NCI-H69 (cell line): ENCODE results near the gene FRMD5.
A peak's percentile ranks its signal among the peaks of the same experiment; 100 is the strongest.
"Not testable (repeated sequence)": the region's sequence is repeated elsewhere in the genome, so short reads cannot be mapped to it uniquely, and the experiment has no call there.

Experiments used
- DNase-seq: peaks from one replicate; lab custom pipeline; 2025; lab: John Stamatoyannopoulos, UW

FRMD5 gene

GRCh38 chr15:43830691-43831275 is 364.3 kb downstream of the FRMD5 start:
- DNase-seq = not testable (repeated sequence)

GRCh38 chr15:43829951-43830540 is 365.0 kb downstream of the FRMD5 start:
- DNase-seq = not testable (repeated sequence)

GRCh38 chr15:43828061-43828657 is 366.9 kb downstream of the FRMD5 start:
- peak; percentile 52 for DNase-seq

GRCh38 chr15:43826508-43827341 is 368.3 kb downstream of the FRMD5 start, which contains the start of gene WDR76:
WDR76 (plus strand) TSS chr15:43827002; CDS start chr15:43827033, 31 bp downstream.
- DNase-seq = peak; percentile 98

- no peak for DNase-seq
Measured at GRCh38 chr15:43826029-43826507, 369.0 kb downstream of the FRMD5 start.

GRCh38 chr15:43825305-43825704 is 369.8 kb downstream of the FRMD5 start:
- not testable (repeated sequence) for DNase-seq

GRCh38 chr15:43824302-43825246 is 370.5 kb downstream of the FRMD5 start, which contains the start of gene MFAP1:
MFAP1 (minus strand) TSS chr15:43824690; CDS start chr15:43824569, 121 bp downstream.
- DNase-seq = peak; percentile 99

- no peak for DNase-seq
Measured at GRCh38 chr15:43821505-43821904, 373.6 kb downstream of the FRMD5 start.
